ENCODE measurements around the gene TMEM233. TPM values are rescaled to one million over a fixed set of nuclear protein-coding genes. Genes with fewer than 3 reads are reported as not detected.

TMEM233 gene
- total RNA-seq, 1 experiment from 2014 or later: 0.28 TPM

DNA sequence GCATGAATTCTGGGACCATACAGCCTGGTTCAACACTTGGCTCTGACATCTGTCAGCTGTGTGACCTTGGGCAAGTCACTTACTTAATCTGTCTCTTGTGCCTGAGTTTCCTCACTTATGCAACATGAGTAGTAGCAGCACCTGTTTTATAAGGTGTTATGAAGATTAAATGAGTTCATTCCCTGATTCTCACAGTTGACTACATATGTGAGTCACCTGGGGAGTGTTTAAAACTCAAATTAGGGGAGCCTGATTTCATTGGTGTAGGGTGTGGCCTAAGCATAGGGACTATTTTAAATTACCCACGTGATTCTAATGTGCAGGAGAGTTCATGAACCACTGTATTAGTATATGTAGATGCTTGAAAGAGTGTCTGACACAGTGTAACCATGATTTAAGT lies 36.7 kb upstream of the TMEM233 start:
- no peak for ATAC-seq
- CTCF ChIA-PET: no interaction called here
- Mint-ChIP-seq H3K27ac (no peak overlapping the region), H3K9me3 (peaks cover 13% of the 10 kb centered on the region), H3K36me3 (no peaks in the 10 kb centered on the region), H3K4me3 (no peak overlapping the region), H3K27me3 (ENCODE audit: low read depth) (no peaks in the 10 kb centered on the region), H3K4me1 (0 out of 2 replicates have a peak, but pooled peaks cover 3% of the 10 kb centered on the region)
- POLR2A ChIA-PET: no interaction called here
- no peak for TF ChIP-seq ZNF219 (CRISPR knock-in tag; IDR thresholded peaks at IDR 0.05; ENCODE audit: borderline replicate concordance)
- no peak for DNase-seq (ENCODE audit: low spot score)

DNA sequence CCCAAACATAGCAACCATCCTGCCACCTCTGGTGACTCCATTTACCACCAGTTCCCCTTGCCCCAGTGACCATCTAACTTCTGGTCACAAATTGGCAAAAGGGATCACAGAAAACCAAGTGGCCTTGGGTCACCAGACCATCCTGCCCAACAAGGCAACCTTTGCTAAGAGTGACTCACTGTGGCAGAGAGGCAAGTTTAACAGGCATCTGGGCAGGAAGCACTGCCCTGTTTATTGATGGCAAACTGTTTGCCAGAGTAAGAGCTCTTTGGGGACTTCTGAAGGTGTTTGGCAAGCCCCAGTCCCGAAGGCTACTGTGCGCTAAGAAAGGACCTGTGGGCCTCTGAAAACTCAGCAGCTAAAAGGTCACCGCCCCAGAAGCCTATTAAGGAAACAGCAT lies 28.2 kb upstream of the TMEM233 start:
- Mint-ChIP-seq H3K9me3 (no peaks in the 10 kb centered on the region), H3K4me1 (no peaks in the 10 kb centered on the region), H3K27ac (no peak overlapping the region), H3K27me3 (ENCODE audit: low read depth) (no peaks in the 10 kb centered on the region), H3K36me3 (no peaks in the 10 kb centered on the region), H3K4me3 (no peak overlapping the region)
- no peak for ATAC-seq
- ChIA-PET CTCF (interaction anchor here (0.6 to 1.1 kb wide), 2 partner anchors 78 to 84 kb away, joined by 3 to 7 read pairs; no protein-coding TSS in a partner anchor), POLR2A (no interaction called here)
- no peak for DNase-seq (ENCODE audit: low spot score)
- TF ChIP-seq ZNF219 (CRISPR knock-in tag; IDR thresholded peaks at IDR 0.05; ENCODE audit: borderline replicate concordance) (no peak), NR3C1 (CRISPR knock-in tag; conservative IDR thresholded peaks at IDR 0.05; ENCODE audit: low read depth) (no peak), ZNF263 (CRISPR knock-in tag; IDR thresholded peaks at IDR 0.05; ENCODE audit: low read depth) (no peak), CBFB (CRISPR knock-in tag; IDR thresholded peaks at IDR 0.05; ENCODE audit: low read depth) (no peak)
- TF ChIP-seq, protein P1, sequence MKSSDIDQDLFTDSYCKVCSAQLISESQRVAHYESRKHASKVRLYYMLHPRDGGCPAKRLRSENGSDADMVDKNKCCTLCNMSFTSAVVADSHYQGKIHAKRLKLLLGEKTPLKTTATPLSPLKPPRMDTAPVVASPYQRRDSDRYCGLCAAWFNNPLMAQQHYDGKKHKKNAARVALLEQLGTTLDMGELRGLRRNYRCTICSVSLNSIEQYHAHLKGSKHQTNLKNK (CRISPR knock-in tag; IDR thresholded peaks at IDR 0.05): no peak
- TF ChIP-seq, protein P2, sequence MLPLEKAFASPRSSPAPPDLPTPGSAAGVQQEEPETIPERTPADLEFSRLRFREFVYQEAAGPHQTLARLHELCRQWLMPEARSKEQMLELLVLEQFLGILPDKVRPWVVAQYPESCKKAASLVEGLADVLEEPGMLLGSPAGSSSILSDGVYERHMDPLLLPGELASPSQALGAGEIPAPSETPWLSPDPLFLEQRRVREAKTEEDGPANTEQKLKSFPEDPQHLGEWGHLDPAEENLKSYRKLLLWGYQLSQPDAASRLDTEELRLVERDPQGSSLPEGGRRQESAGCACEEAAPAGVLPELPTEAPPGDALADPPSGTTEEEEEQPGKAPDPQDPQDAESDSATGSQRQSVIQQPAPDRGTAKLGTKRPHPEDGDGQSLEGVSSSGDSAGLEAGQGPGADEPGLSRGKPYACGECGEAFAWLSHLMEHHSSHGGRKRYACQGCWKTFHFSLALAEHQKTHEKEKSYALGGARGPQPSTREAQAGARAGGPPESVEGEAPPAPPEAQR (CRISPR knock-in tag; IDR thresholded peaks at IDR 0.05): no peak

DNA sequence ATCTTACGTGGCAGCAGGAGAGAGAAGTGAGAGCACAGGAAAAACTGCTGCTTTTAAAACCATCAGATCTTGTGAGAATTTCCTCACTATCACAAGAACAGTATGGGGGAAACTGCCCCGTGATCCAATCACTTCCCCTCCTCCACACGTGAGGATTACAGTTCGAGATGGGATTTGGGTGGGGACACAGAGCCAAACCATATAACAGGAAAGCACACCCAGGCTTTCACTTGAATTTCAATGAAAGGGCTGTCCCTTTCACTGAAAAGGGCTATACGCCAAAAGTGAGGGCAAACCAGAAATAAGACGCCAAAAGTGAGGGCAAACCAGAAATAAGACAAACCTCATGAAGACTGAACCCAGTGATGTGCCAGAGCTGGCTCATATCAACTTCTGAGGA lies 22.8 kb upstream of the TMEM233 start:
- H3K27me3 Mint-ChIP-seq (ENCODE audit: low read depth): no peaks in the 10 kb centered on the region
- H3K36me3 Mint-ChIP-seq: no peaks in the 10 kb centered on the region
- CTCF ChIA-PET: interaction anchor here (1.3 to 1.6 kb wide), 2 partner anchors 26 to 72 kb away, joined by 3 read pairs; no protein-coding TSS in a partner anchor
- H3K27ac Mint-ChIP-seq: no peak overlapping the region
- TF ChIP-seq NFE2L1 (CRISPR knock-in tag; IDR thresholded peaks at IDR 0.05) (no peak), FOXJ3 (CRISPR knock-in tag; IDR thresholded peaks at IDR 0.05; ENCODE audit: borderline replicate concordance) (no peak), MYBL2 (CRISPR knock-in tag; IDR thresholded peaks at IDR 0.05) (no peak), ZNF317 (CRISPR knock-in tag; IDR thresholded peaks at IDR 0.05; ENCODE audit: borderline replicate concordance, low read depth) (no peak), NFATC4 (CRISPR knock-in tag; IDR thresholded peaks at IDR 0.05) (no peak), ZNF219 (CRISPR knock-in tag; IDR thresholded peaks at IDR 0.05; ENCODE audit: borderline replicate concordance) (no peak), TEAD4 (CRISPR knock-in tag; IDR thresholded peaks at IDR 0.05) (no peak), CREB1 (CRISPR knock-in tag; IDR thresholded peaks at IDR 0.05) (no peak), ZNF416 (CRISPR knock-in tag; IDR thresholded peaks at IDR 0.05) (no peak), TCF7 (CRISPR knock-in tag; IDR thresholded peaks at IDR 0.05; ENCODE audit: low read depth) (no peak)
- TF ChIP-seq, protein P3, sequence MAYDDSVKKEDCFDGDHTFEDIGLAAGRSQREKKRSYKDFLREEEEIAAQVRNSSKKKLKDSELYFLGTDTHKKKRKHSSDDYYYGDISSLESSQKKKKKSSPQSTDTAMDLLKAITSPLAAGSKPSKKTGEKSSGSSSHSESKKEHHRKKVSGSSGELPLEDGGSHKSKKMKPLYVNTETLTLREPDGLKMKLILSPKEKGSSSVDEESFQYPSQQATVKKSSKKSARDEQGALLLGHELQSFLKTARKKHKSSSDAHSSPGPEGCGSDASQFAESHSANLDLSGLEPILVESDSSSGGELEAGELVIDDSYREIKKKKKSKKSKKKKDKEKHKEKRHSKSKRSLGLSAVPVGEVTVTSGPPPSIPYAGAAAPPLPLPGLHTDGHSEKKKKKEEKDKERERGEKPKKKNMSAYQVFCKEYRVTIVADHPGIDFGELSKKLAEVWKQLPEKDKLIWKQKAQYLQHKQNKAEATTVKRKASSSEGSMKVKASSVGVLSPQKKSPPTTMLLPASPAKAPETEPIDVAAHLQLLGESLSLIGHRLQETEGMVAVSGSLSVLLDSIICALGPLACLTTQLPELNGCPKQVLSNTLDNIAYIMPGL (CRISPR knock-in tag; IDR thresholded peaks at IDR 0.05): no peak
- TF ChIP-seq, protein P4, sequence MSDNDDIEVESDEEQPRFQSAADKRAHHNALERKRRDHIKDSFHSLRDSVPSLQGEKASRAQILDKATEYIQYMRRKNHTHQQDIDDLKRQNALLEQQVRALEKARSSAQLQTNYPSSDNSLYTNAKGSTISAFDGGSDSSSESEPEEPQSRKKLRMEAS (CRISPR knock-in tag; IDR thresholded peaks at IDR 0.05): no peak
- TF ChIP-seq, protein P5, sequence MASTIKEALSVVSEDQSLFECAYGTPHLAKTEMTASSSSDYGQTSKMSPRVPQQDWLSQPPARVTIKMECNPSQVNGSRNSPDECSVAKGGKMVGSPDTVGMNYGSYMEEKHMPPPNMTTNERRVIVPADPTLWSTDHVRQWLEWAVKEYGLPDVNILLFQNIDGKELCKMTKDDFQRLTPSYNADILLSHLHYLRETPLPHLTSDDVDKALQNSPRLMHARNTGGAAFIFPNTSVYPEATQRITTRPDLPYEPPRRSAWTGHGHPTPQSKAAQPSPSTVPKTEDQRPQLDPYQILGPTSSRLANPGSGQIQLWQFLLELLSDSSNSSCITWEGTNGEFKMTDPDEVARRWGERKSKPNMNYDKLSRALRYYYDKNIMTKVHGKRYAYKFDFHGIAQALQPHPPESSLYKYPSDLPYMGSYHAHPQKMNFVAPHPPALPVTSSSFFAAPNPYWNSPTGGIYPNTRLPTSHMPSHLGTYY (CRISPR knock-in tag; IDR thresholded peaks at IDR 0.05): no peak
- TF ChIP-seq, protein P6, sequence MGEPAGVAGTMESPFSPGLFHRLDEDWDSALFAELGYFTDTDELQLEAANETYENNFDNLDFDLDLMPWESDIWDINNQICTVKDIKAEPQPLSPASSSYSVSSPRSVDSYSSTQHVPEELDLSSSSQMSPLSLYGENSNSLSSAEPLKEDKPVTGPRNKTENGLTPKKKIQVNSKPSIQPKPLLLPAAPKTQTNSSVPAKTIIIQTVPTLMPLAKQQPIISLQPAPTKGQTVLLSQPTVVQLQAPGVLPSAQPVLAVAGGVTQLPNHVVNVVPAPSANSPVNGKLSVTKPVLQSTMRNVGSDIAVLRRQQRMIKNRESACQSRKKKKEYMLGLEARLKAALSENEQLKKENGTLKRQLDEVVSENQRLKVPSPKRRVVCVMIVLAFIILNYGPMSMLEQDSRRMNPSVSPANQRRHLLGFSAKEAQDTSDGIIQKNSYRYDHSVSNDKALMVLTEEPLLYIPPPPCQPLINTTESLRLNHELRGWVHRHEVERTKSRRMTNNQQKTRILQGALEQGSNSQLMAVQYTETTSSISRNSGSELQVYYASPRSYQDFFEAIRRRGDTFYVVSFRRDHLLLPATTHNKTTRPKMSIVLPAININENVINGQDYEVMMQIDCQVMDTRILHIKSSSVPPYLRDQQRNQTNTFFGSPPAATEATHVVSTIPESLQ (CRISPR knock-in tag; IDR thresholded peaks at IDR 0.05): no peak
- TF ChIP-seq, protein P1 (CRISPR knock-in tag; IDR thresholded peaks at IDR 0.05): no peak
- no peak for DNase-seq (ENCODE audit: low spot score)
- peaks cover 4% of the 10 kb centered on the region; the same call in 1 of the 2 replicates for H3K9me3 Mint-ChIP-seq
- H3K4me1 Mint-ChIP-seq: no peaks in the 10 kb centered on the region
- no peak overlapping the region for H3K4me3 Mint-ChIP-seq
- POLR2A ChIA-PET: no interaction called here
- no peak for ATAC-seq
